Nephron (organoid): ENCODE data around the gene KLF14.

Experiments used
- H3K27ac Mint-ChIP-seq, 3 experiments: 2 replicates each; pipeline ENCODE4 v1.8.0; 2020; ENCODE audit warnings: mixed read lengths in 3 of 3, mild to moderate bottlenecking in 2 of 3, moderate library complexity in 1 of 3
- H3K27me3 Mint-ChIP-seq: 2 replicates; pipeline ENCODE4 v1.8.0; 2021; ENCODE audit warnings: low read depth, mild to moderate bottlenecking, moderate library complexity, mixed read lengths
- H3K36me3 Mint-ChIP-seq: 2 replicates; pipeline ENCODE4 v1.8.0; 2020; ENCODE audit warnings: low read depth, mixed read lengths
- H3K4me1 Mint-ChIP-seq: 2 replicates; pipeline ENCODE4 v1.8.0; 2020; ENCODE audit warnings: mixed read lengths
- H3K4me3 Mint-ChIP-seq, 3 experiments: 2 replicates each; pipeline ENCODE4 v1.8.0; 2020; ENCODE audit warnings: mild to moderate bottlenecking in 3 of 3, mixed read lengths in 3 of 3, moderate library complexity in 2 of 3
- H3K9me3 Mint-ChIP-seq: 2 replicates; pipeline ENCODE4 v1.8.0; 2020; ENCODE audit warnings: mixed read lengths
- TF ChIP-seq, protein P1 (sequence below), 3 experiments: fragments of 200-600 bp; sonication (generic); IDR thresholded peaks; one replicate each; pipeline ENCODE4 v1.5.0; 2021; ENCODE audit warnings: antibody characterized with exemption in 3 of 3; ENCODE audit not compliant: unreplicated experiment in 3 of 3

KLF14 gene

DNA sequence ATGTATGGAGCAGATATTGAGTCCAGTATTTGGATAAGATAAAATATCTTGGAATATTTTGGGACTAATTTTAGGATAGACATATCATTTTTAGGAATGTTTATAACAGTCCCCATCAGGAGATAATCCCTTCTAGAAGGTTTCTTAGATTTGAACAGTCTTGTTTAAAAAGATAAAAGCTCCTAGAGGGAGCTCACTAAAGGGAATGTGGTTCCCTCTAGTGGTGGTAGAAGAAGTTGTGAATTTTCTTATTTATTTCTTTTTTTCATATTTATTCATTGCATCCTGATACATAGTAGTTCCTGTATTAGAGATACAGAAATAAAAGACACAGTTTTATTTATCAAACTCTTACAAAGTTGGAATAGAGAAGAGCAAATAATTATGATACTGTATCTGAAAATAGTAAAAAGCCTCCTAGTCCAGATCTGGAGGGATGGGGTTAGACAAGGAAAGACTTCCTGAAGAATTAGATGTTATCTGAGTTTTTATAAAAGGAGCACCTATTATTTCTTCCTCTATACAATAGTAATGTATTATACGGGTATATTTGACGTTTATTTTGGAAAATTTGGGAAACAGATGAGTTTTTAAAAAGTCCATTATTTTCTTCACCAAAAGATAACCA lies 24.5 kb upstream of the KLF14 start:
- peak overlapping the region in 1 of 3 experiments; percentile 74 for H3K27ac Mint-ChIP-seq
- H3K27me3 Mint-ChIP-seq, result peaks cover 7% of the 10 kb centered on the region
- TF ChIP-seq, protein P1, sequence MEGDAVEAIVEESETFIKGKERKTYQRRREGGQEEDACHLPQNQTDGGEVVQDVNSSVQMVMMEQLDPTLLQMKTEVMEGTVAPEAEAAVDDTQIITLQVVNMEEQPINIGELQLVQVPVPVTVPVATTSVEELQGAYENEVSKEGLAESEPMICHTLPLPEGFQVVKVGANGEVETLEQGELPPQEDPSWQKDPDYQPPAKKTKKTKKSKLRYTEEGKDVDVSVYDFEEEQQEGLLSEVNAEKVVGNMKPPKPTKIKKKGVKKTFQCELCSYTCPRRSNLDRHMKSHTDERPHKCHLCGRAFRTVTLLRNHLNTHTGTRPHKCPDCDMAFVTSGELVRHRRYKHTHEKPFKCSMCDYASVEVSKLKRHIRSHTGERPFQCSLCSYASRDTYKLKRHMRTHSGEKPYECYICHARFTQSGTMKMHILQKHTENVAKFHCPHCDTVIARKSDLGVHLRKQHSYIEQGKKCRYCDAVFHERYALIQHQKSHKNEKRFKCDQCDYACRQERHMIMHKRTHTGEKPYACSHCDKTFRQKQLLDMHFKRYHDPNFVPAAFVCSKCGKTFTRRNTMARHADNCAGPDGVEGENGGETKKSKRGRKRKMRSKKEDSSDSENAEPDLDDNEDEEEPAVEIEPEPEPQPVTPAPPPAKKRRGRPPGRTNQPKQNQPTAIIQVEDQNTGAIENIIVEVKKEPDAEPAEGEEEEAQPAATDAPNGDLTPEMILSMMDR (IDR thresholded peaks at IDR 0.05; ENCODE audit: unreplicated experiment in 3 of 3), result peak; percentile 65 to 85 (median 73)
- no peaks in the 10 kb centered on the region for H3K36me3 Mint-ChIP-seq
- H3K4me1 Mint-ChIP-seq, result no peaks in the 10 kb centered on the region
- H3K4me3 Mint-ChIP-seq, result no peak overlapping the region
- no peaks in the 10 kb centered on the region for H3K9me3 Mint-ChIP-seq

- Mint-ChIP-seq H3K27ac (no peak overlapping the region), H3K9me3 (no peaks in the 10 kb centered on the region), H3K27me3 (peaks cover 7% of the 10 kb centered on the region), H3K4me3 (no peak overlapping the region), H3K4me1 (no peaks in the 10 kb centered on the region), H3K36me3 (no peaks in the 10 kb centered on the region)
- TF ChIP-seq, protein P1 (IDR thresholded peaks at IDR 0.05; ENCODE audit: unreplicated experiment in 3 of 3), result no peak
Observed at GRCh38 chr7:130756316-130756715, 22.3 kb upstream of the KLF14 start.

DNA sequence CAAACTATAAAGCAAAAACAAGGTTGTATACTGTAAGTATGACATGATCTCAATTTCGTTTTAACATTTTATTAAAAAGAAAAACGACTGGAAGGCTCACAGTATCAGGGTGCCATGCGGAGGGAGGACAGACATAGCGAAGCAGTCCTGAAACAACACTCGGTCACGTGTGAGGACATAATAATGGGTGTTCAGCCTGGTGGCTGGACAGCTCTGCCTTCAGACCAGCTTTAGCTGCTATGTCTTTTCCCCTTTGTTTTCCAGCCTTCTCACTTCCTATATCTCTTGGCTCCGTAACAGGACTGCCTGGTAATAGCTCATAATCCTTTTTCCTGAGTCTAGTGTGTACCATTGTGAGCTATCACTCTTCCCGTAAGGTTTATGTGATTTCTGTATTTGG lies 18.4 kb upstream of the KLF14 start:
- TF ChIP-seq, protein P1 (IDR thresholded peaks at IDR 0.05; ENCODE audit: unreplicated experiment in 3 of 3), result no peak
- H3K4me1 Mint-ChIP-seq, result no peaks in the 10 kb centered on the region
- no peaks in the 10 kb centered on the region for H3K36me3 Mint-ChIP-seq
- H3K4me3 Mint-ChIP-seq, result no peak overlapping the region
- H3K27ac Mint-ChIP-seq, result no peak overlapping the region
- peaks cover 12% of the 10 kb centered on the region for H3K27me3 Mint-ChIP-seq
- H3K9me3 Mint-ChIP-seq, result no peaks in the 10 kb centered on the region

- Mint-ChIP-seq H3K36me3 (no peaks in the 10 kb centered on the region), H3K4me3 (no peak overlapping the region), H3K4me1 (no peaks in the 10 kb centered on the region), H3K9me3 (no peaks in the 10 kb centered on the region), H3K27me3 (peaks cover 9% of the 10 kb centered on the region), H3K27ac (no peak overlapping the region)
- TF ChIP-seq, protein P1 (IDR thresholded peaks at IDR 0.05; ENCODE audit: unreplicated experiment in 3 of 3), result no peak
Observed at GRCh38 chr7:130750755-130751154, 16.7 kb upstream of the KLF14 start.

GRCh38 chr7:130748531-130749389 lies 14.8 kb upstream of the KLF14 start:
- no peaks in the 10 kb centered on the region for H3K9me3 Mint-ChIP-seq
- peaks cover 22% of the 10 kb centered on the region for H3K27me3 Mint-ChIP-seq
- TF ChIP-seq, protein P1 (IDR thresholded peaks at IDR 0.05; ENCODE audit: unreplicated experiment in 3 of 3), result no peak
- H3K4me3 Mint-ChIP-seq, result no peak overlapping the region
- no peaks in the 10 kb centered on the region for H3K4me1 Mint-ChIP-seq
- no peak overlapping the region for H3K27ac Mint-ChIP-seq
- no peaks in the 10 kb centered on the region for H3K36me3 Mint-ChIP-seq
